Panc1 (cell line): ENCODE measurements around the gene CRYM. TPM values are rescaled to one million over a fixed set of nuclear protein-coding genes. Genes with fewer than 3 reads are reported as not detected.

Experiments used
- ATAC-seq: fragments of 200-7000 bp; cut with Tn5 transposase; 2 replicates; pipeline ENCODE4 v1.9.1; 2020; ENCODE audit warnings: mild to moderate bottlenecking, moderate library complexity
- BruUV-seq: library from RNA; stranded (reverse); fragments of 400-500 nt; replicated peaks from 2 replicates; lab custom pipeline; 2021; lab: Mats Ljungman, UMichigan
- CTCF ChIA-PET: fragments of 300-600 bp; sonication (Branson Sonifier 250); formaldehyde crosslinking; loops from one replicate; lab custom pipeline; 2022; ENCODE audit warnings: antibody characterized with exemption; lab: Charles Lee
- POLR2A ChIA-PET: fragments of 300-600 bp; sonication (Branson Sonifier 250); formaldehyde crosslinking; loops from one replicate; lab custom pipeline; 2022; ENCODE audit warnings: antibody characterized with exemption; lab: Charles Lee
- DNase-seq: peaks from one replicate; pipeline ENCODE4 v3.0.0-alpha.2; 2010; ENCODE audit warnings: low read depth, low spot score
- H3K27ac ChIP-seq: 2 replicates; pipeline ENCODE4 v1.5.1; 2011; ENCODE audit warnings: mild to moderate bottlenecking, low read length, inconsistent platforms
- H3K27me3 ChIP-seq: fragments of 200-500 bp; sonication (Bioruptor generic); 2 replicates; pipeline ENCODE4 v1.6.0; 2014; ENCODE audit warnings: low read length, inconsistent platforms; ENCODE audit not compliant: control insufficient read depth, insufficient read depth
- H3K36me3 ChIP-seq: fragments of 200-500 bp; sonication (Bioruptor generic); 2 replicates; pipeline ENCODE4 v1.5.1; 2014; ENCODE audit warnings: inconsistent platforms, mild to moderate bottlenecking, low read length, moderate library complexity; ENCODE audit not compliant: control insufficient read depth, insufficient read depth
- H3K4me1 ChIP-seq: 2 replicates; pipeline ENCODE4 v1.5.1; 2011; ENCODE audit warnings: inconsistent platforms, mild to moderate bottlenecking, low read length, moderate library complexity; ENCODE audit not compliant: control insufficient read depth, insufficient read depth
- H3K4me3 ChIP-seq, 2 experiments: 2 replicates each; pipeline ENCODE4 v1.5.1; 2011 to 2012; ENCODE audit warnings: low read depth in 2 of 2, low read length in 2 of 2, mild to moderate bottlenecking in 2 of 2, inconsistent platforms in 1 of 2, moderate library complexity in 1 of 2
- H3K9me3 ChIP-seq: fragments of 200-500 bp; sonication (Bioruptor generic); 2 replicates; pipeline ENCODE4 v1.5.1; 2014; ENCODE audit warnings: low read depth, mild to moderate bottlenecking, inconsistent platforms, low read length, moderate library complexity; ENCODE audit not compliant: control insufficient read depth, insufficient read depth
- CTCF ChIP-seq: fragments of 450-650 bp; IDR thresholded peaks from 2 replicates; pipeline ENCODE4 v1.5.1; 2017; ENCODE audit warnings: mild to moderate bottlenecking
- POLR2AphosphoS5 ChIP-seq: IDR thresholded peaks from 2 replicates; pipeline ENCODE4 v1.6.1; 2012; ENCODE audit warnings: mild to moderate bottlenecking, low read depth, low read length, moderate library complexity
- REST ChIP-seq, 2 experiments: IDR thresholded peaks; 2 replicates each; pipeline ENCODE4 v1.6.1; 2011 to 2012; ENCODE audit warnings: low read depth in 2 of 2, control low read depth in 1 of 2, low read length in 1 of 2, mild to moderate bottlenecking in 1 of 2, moderate library complexity in 1 of 2; ENCODE audit not compliant: insufficient read depth in 1 of 2
- SIN3A ChIP-seq: IDR thresholded peaks from 2 replicates; pipeline ENCODE4 v1.6.1; 2012; ENCODE audit warnings: low read depth, mild to moderate bottlenecking, low read length, moderate library complexity, borderline replicate concordance; ENCODE audit not compliant: insufficient read depth
- TCF7L2 ChIP-seq: IDR thresholded peaks from 2 replicates; pipeline ENCODE4 v1.6.1; 2011; ENCODE audit warnings: mild to moderate bottlenecking, low read depth, low read length, inconsistent platforms
- in situ Hi-C: cut with HindIII; loops from 2 replicates; pipeline ENCODE4 v1.10.0; 2016; ENCODE audit warnings: low sequenced_read_pairs, low pct_unique_long_range_greater_than_20kb
- intact Hi-C: fragments of 100-400 bp; cut with micrococcal nuclease; formaldehyde crosslinking; loops from one replicate; pipeline ENCODE4 v1.10.0; 2022; ENCODE audit not compliant: unreplicated experiment
- total RNA-seq: library from RNA; stranded (reverse); gene quantifications from one replicate; pipeline ENCODE4 v1.2.1, GENCODE V29; 2021; ENCODE audit not compliant: unreplicated experiment

The CRYM gene
- total RNA-seq, 1 experiment from 2014 or later, result 0.41 TPM

GRCh38 chr16:21235199-21235585 lies 42.9 kb downstream of the CRYM start:
- Histone ChIP-seq H3K9me3 (no peaks in the 10 kb centered on the region), H3K27ac (no peak overlapping the region), H3K27me3 (peaks cover 19% of the 10 kb centered on the region; the same call in 1 of the 2 replicates), H3K4me3 (no peak overlapping the region), H3K36me3 (no peaks in the 10 kb centered on the region), H3K4me1 (no peaks in the 10 kb centered on the region)
- POLR2A ChIA-PET, result no interaction called here
- DNase-seq, result no peak
- in situ Hi-C loops (no loop called here), intact Hi-C loops (no loop called here)
- ATAC-seq, result no peak
- no TSS peak for BruUV-seq
- TF ChIP-seq SIN3A (no peak), REST (IDR thresholded peaks at IDR 0.05; ENCODE audit: insufficient read depth in 1 of 2, low read depth in 2 of 2, low read length in 1 of 2) (no peak), POLR2AphosphoS5 (no peak), TCF7L2 (no peak), CTCF (no peak)
- CTCF ChIA-PET, result no interaction called here

GRCh38 chr16:21233521-21234150 lies 44.5 kb downstream of the CRYM start, which contains the start of gene ANKS4B:
ANKS4B (plus strand) TSS chr16:21233699; CDS start chr16:21233738, 39 bp downstream.
- Histone ChIP-seq H3K9me3 (no peaks in the 10 kb centered on the region), H3K4me1 (no peaks in the 10 kb centered on the region), H3K36me3 (no peaks in the 10 kb centered on the region), H3K27ac (no peak within 1 kb of the TSS), H3K27me3 (peaks cover 22% of the 10 kb centered on the region; the same call in 1 of the 2 replicates), H3K4me3 (no peak within 1 kb of the TSS)
- ATAC-seq (no peak), DNase-seq (no peak)
- ChIA-PET CTCF (no interaction called here), POLR2A (interaction anchor here (0.6 kb wide), 1 partner anchor 9 kb away, joined by 3 read pairs; no protein-coding TSS in a partner anchor)
- in situ Hi-C loops (no loop called here), intact Hi-C loops (no loop called here)
- no TSS peak for BruUV-seq
- no peak for TF ChIP-seq POLR2AphosphoS5
- TF ChIP-seq SIN3A, result no peak
- TF ChIP-seq REST (IDR thresholded peaks at IDR 0.05; ENCODE audit: insufficient read depth in 1 of 2, low read depth in 2 of 2, low read length in 1 of 2), result no peak
- no peak for TF ChIP-seq CTCF
- no peak for TF ChIP-seq TCF7L2
